Activated CD8-positive, alpha-beta memory T cell treated with anti-CD3 and anti-CD28 coated beads for 36 hours (primary cell): ENCODE data around the gene SAMD11. TPM values are rescaled to one million over a fixed set of nuclear protein-coding genes. Genes with fewer than 3 reads are reported as not detected.

Experiments
- CTCF ChIA-PET: fragments of 350-600 bp; sonication (Branson Sonifier 250); formaldehyde crosslinking; loops from one replicate; lab custom pipeline; 2021; ENCODE audit warnings: antibody characterized with exemption; lab: Charles Lee
- POLR2A ChIA-PET: fragments of 350-600 bp; sonication (Branson Sonifier 250); formaldehyde crosslinking; loops from one replicate; lab custom pipeline; 2021; ENCODE audit warnings: antibody characterized with exemption; lab: Charles Lee
- total RNA-seq, 2 experiments: library from RNA; stranded (reverse); gene quantifications; one replicate each; pipeline ENCODE4 v1.2.3, GENCODE V29; 2021

The SAMD11 gene
- total RNA-seq, 2 experiments from 2014 or later: not detected

- CTCF ChIA-PET: interaction anchor here (1.7 to 1.8 kb wide), 2 partner anchors 10 to 26 kb away, joined by 7 to 8 read pairs; no protein-coding TSS in a partner anchor
- POLR2A ChIA-PET: no interaction called here
These were observed 8.8 kb upstream of the SAMD11 start for GRCh38 chr1:914891-915280.

- ChIA-PET CTCF (interaction anchor here (1.7 to 1.8 kb wide), 2 partner anchors 11 to 25 kb away, joined by 7 to 8 read pairs; no protein-coding TSS in a partner anchor), POLR2A (no interaction called here)
These were observed 8.2 kb upstream of the SAMD11 start for GRCh38 chr1:915295-916172.

GRCh38 chr1:916173-917075, 7.3 kb upstream of the SAMD11 start:
- CTCF ChIA-PET: no interaction called here
- POLR2A ChIA-PET: no interaction called here

GRCh38 chr1:917076-917459, 6.7 kb upstream of the SAMD11 start:
- ChIA-PET POLR2A (no interaction called here), CTCF (no interaction called here)

- ChIA-PET CTCF (interaction anchor here (1.3 kb wide), 1 partner anchor 13 kb away, joined by 4 read pairs; no protein-coding TSS in a partner anchor), POLR2A (no interaction called here)
These were observed 6.1 kb upstream of the SAMD11 start for GRCh38 chr1:917466-918091.

GRCh38 chr1:918353-918752, 5.4 kb upstream of the SAMD11 start:
- ChIA-PET POLR2A (no interaction called here), CTCF (interaction anchor here (1.3 kb wide), 1 partner anchor 14 kb away, joined by 4 read pairs; no protein-coding TSS in a partner anchor)

GRCh38 chr1:918843-919242, 4.9 kb upstream of the SAMD11 start:
- ChIA-PET CTCF (interaction anchor here (1.3 kb wide), 1 partner anchor 14 kb away, joined by 4 read pairs; no protein-coding TSS in a partner anchor), POLR2A (no interaction called here)

GRCh38 chr1:919271-919872, 4.4 kb upstream of the SAMD11 start:
- POLR2A ChIA-PET: no interaction called here
- CTCF ChIA-PET: interaction anchor here (1.3 kb wide), 1 partner anchor 15 kb away, joined by 4 read pairs; no protein-coding TSS in a partner anchor

- ChIA-PET POLR2A (no interaction called here), CTCF (interaction anchor here (0.8 kb wide), 1 partner anchor 15 kb away, joined by 3 read pairs; no protein-coding TSS in a partner anchor)
These were observed 3.7 kb upstream of the SAMD11 start for GRCh38 chr1:920010-920409.

- ChIA-PET POLR2A (no interaction called here), CTCF (interaction anchor here (0.8 kb wide), 1 partner anchor 16 kb away, joined by 3 read pairs; no protein-coding TSS in a partner anchor)
These were observed 3.2 kb upstream of the SAMD11 start for GRCh38 chr1:920521-920920.

GRCh38 chr1:921011-921837, 2.5 kb upstream of the SAMD11 start:
- POLR2A ChIA-PET: no interaction called here
- CTCF ChIA-PET: interaction anchor here (0.8 kb wide), 1 partner anchor 16 kb away, joined by 3 read pairs; no protein-coding TSS in a partner anchor

- ChIA-PET POLR2A (no interaction called here), CTCF (no interaction called here)
These were observed 400 bp downstream of the SAMD11 start for GRCh38 chr1:923991-924655.

GRCh38 chr1:924656-925560, 1.2 kb downstream of the SAMD11 start:
- POLR2A ChIA-PET: no interaction called here
- CTCF ChIA-PET: no interaction called here

- ChIA-PET CTCF (interaction anchor here (1.1 kb wide), 1 partner anchor 17 kb away, joined by 4 read pairs; no protein-coding TSS in a partner anchor), POLR2A (no interaction called here)
These were observed 2.1 kb downstream of the SAMD11 start for GRCh38 chr1:925561-926421.

- ChIA-PET CTCF (interaction anchor here (1.9 kb wide), 1 partner anchor 11 kb away, joined by 6 read pairs; no protein-coding TSS in a partner anchor), POLR2A (no interaction called here)
These were observed 3.5 kb downstream of the SAMD11 start for GRCh38 chr1:927234-927633.
